NCI-H446 treated with DMSO at 0.1 percent for 48 hours (cell line): ENCODE measurements around the gene BAIAP2.
A peak's percentile ranks its signal among the peaks of the same experiment; 100 is the strongest.
"Not testable (repeated sequence)": the region's sequence is repeated elsewhere in the genome, so short reads cannot be mapped to it uniquely, and the experiment has no call there.

Experiments used
- DNase-seq: peaks from one replicate; lab custom pipeline; 2025; lab: John Stamatoyannopoulos, UW

BAIAP2 gene

GRCh38 chr17:81002013-81002384 lies 33.0 kb upstream of the BAIAP2 start:
- DNase-seq = no peak

- DNase-seq = no peak
These were observed 32.3 kb upstream of the BAIAP2 start for GRCh38 chr17:81002409-81003361.

- no peak for DNase-seq
These were observed 31.1 kb upstream of the BAIAP2 start for GRCh38 chr17:81003711-81004475.

GRCh38 chr17:81006891-81007290 lies 28.1 kb upstream of the BAIAP2 start:
- no peak for DNase-seq

- no peak for DNase-seq
These were observed 26.8 kb upstream of the BAIAP2 start for GRCh38 chr17:81008140-81008539.

- DNase-seq = no peak
These were observed 25.8 kb upstream of the BAIAP2 start for GRCh38 chr17:81009136-81009535.

GRCh38 chr17:81010935-81011334 lies 24.0 kb upstream of the BAIAP2 start:
- no peak for DNase-seq

- DNase-seq = no peak
These were observed 23.0 kb upstream of the BAIAP2 start for GRCh38 chr17:81011951-81012350.

- no peak for DNase-seq
These were observed 22.1 kb upstream of the BAIAP2 start for GRCh38 chr17:81012574-81013447.

- no peak for DNase-seq
These were observed 21.3 kb upstream of the BAIAP2 start for GRCh38 chr17:81013642-81014041.

GRCh38 chr17:81015136-81015535 lies 19.8 kb upstream of the BAIAP2 start:
- no peak for DNase-seq

GRCh38 chr17:81016575-81016974 lies 18.4 kb upstream of the BAIAP2 start:
- no peak for DNase-seq

- DNase-seq = not testable (repeated sequence)
These were observed 17.6 kb upstream of the BAIAP2 start for GRCh38 chr17:81017330-81017729.

- no peak for DNase-seq
These were observed 16.7 kb upstream of the BAIAP2 start for GRCh38 chr17:81018044-81018802.

GRCh38 chr17:81019563-81020442 lies 15.1 kb upstream of the BAIAP2 start:
- DNase-seq = no peak

- no peak for DNase-seq
These were observed 14.5 kb upstream of the BAIAP2 start for GRCh38 chr17:81020443-81020766.

- peak; percentile 84 for DNase-seq
These were observed 14.0 kb upstream of the BAIAP2 start for GRCh38 chr17:81020767-81021497.

- no peak for DNase-seq
These were observed 13.2 kb upstream of the BAIAP2 start for GRCh38 chr17:81021531-81022343.

GRCh38 chr17:81022344-81022676 lies 12.6 kb upstream of the BAIAP2 start:
- peak; percentile 10 for DNase-seq
